ENCODE measurements around the gene ILF2. TPM values are rescaled to one million over a fixed set of nuclear protein-coding genes. Genes with fewer than 3 reads are reported as not detected.

ILF2 gene
- polyA plus RNA-seq, 4 donors = 58.1 to 145 (median 109) TPM

- 33 to 66% (median 61%) methylated on average over 29 of the region's 29 CpGs for WGBS, 3 donors
- Histone ChIP-seq H3K4me1 (ENCODE audit: control insufficient read depth in 3 of 3, insufficient read depth in 2 of 3, low read depth in 1 of 3, low read length in 2 of 3) (peaks cover 0 to 4% (median 0%) of the 10 kb centered on the region in 3 donors), H3K36me3 (ENCODE audit: control insufficient read depth in 3 of 3, insufficient read depth in 2 of 3, low read depth in 1 of 3, low read length in 3 of 3) (no peaks in the 10 kb centered on the region), H3K9me3 (ENCODE audit: control insufficient read depth in 2 of 2, insufficient read depth in 1 of 2, low read depth in 1 of 2, low read length in 1 of 2) (no peaks in the 10 kb centered on the region), H3K4me3 (ENCODE audit: low read depth in 1 of 3, low read length in 3 of 3) (no peak overlapping the region), H3K27me3 (ENCODE audit: control insufficient read depth in 3 of 3, insufficient read depth in 3 of 3, low read length in 3 of 3) (no peaks in the 10 kb centered on the region), H3K27ac (ENCODE audit: low read depth in 1 of 3, low read length in 2 of 3) (peak overlapping the region in 2 of 3 donors; percentile 65 to 85)
- FAIRE-seq (no peak), DNase-seq (peak in 1 of 2 donors; percentile 37)
These were observed 27.5 kb upstream of the ILF2 start for GRCh38 chr1:153698020-153698922.

GRCh38 chr1:153697191-153698019 lies 26.6 kb upstream of the ILF2 start:
- DNase-seq (no peak), FAIRE-seq (no peak)
- Histone ChIP-seq H3K36me3 (ENCODE audit: control insufficient read depth in 3 of 3, insufficient read depth in 2 of 3, low read depth in 1 of 3, low read length in 3 of 3) (no peaks in the 10 kb centered on the region), H3K4me3 (ENCODE audit: low read depth in 1 of 3, low read length in 3 of 3) (no peak overlapping the region), H3K27me3 (ENCODE audit: control insufficient read depth in 3 of 3, insufficient read depth in 3 of 3, low read length in 3 of 3) (no peaks in the 10 kb centered on the region), H3K4me1 (ENCODE audit: control insufficient read depth in 3 of 3, insufficient read depth in 2 of 3, low read depth in 1 of 3, low read length in 2 of 3) (peaks cover 0 to 4% (median 0%) of the 10 kb centered on the region in 3 donors), H3K9me3 (ENCODE audit: control insufficient read depth in 2 of 2, insufficient read depth in 1 of 2, low read depth in 1 of 2, low read length in 1 of 2) (no peaks in the 10 kb centered on the region), H3K27ac (ENCODE audit: low read depth in 1 of 3, low read length in 2 of 3) (peak overlapping the region in 2 of 3 donors; percentile 65 to 85)
- 72 to 89% (median 82%) methylated on average over 12 of the region's 12 CpGs for WGBS, 3 donors

- DNase-seq = no peak
- Histone ChIP-seq H3K4me3 (ENCODE audit: low read depth in 1 of 3, low read length in 3 of 3) (no peak overlapping the region), H3K36me3 (ENCODE audit: control insufficient read depth in 3 of 3, insufficient read depth in 2 of 3, low read depth in 1 of 3, low read length in 3 of 3) (no peaks in the 10 kb centered on the region), H3K27ac (ENCODE audit: low read depth in 1 of 3, low read length in 2 of 3) (no peak overlapping the region), H3K27me3 (ENCODE audit: control insufficient read depth in 3 of 3, insufficient read depth in 3 of 3, low read length in 3 of 3) (no peaks in the 10 kb centered on the region), H3K9me3 (ENCODE audit: control insufficient read depth in 2 of 2, insufficient read depth in 1 of 2, low read depth in 1 of 2, low read length in 1 of 2) (no peaks in the 10 kb centered on the region), H3K4me1 (ENCODE audit: control insufficient read depth in 3 of 3, insufficient read depth in 2 of 3, low read depth in 1 of 3, low read length in 2 of 3) (peaks cover 0 to 4% (median 0%) of the 10 kb centered on the region in 3 donors)
- 61 to 81% (median 68%) methylated on average over 8 of the region's 8 CpGs for WGBS, 3 donors
- FAIRE-seq = no peak
These were observed 25.9 kb upstream of the ILF2 start for GRCh38 chr1:153696741-153697140.

- Histone ChIP-seq H3K36me3 (ENCODE audit: control insufficient read depth in 3 of 3, insufficient read depth in 2 of 3, low read depth in 1 of 3, low read length in 3 of 3) (no peaks in the 10 kb centered on the region), H3K27me3 (ENCODE audit: control insufficient read depth in 3 of 3, insufficient read depth in 3 of 3, low read length in 3 of 3) (no peaks in the 10 kb centered on the region), H3K27ac (ENCODE audit: low read depth in 1 of 3, low read length in 2 of 3) (no peak overlapping the region), H3K4me1 (ENCODE audit: control insufficient read depth in 3 of 3, insufficient read depth in 2 of 3, low read depth in 1 of 3, low read length in 2 of 3) (peaks cover 0 to 4% (median 0%) of the 10 kb centered on the region in 3 donors), H3K4me3 (ENCODE audit: low read depth in 1 of 3, low read length in 3 of 3) (no peak overlapping the region), H3K9me3 (ENCODE audit: control insufficient read depth in 2 of 2, insufficient read depth in 1 of 2, low read depth in 1 of 2, low read length in 1 of 2) (no peaks in the 10 kb centered on the region)
- WGBS, 3 donors = 40 to 75% (median 53%) methylated on average over 4 of the region's 4 CpGs
- DNase-seq = no peak
- FAIRE-seq = no peak
These were observed 22.7 kb upstream of the ILF2 start for GRCh38 chr1:153693466-153693865.

- H3K9me3 ChIP-seq (ENCODE audit: control insufficient read depth in 2 of 2, insufficient read depth in 1 of 2, low read depth in 1 of 2, low read length in 1 of 2) = no peaks in the 10 kb centered on the region
- no peak for DNase-seq
- H3K27ac ChIP-seq (ENCODE audit: low read depth in 1 of 3, low read length in 2 of 3) = no peak overlapping the region
- no peak for FAIRE-seq
- 84 to 89% (median 89%) methylated on average over 17 to 18 of the region's 18 CpGs for WGBS, 3 donors
- H3K36me3 ChIP-seq (ENCODE audit: control insufficient read depth in 3 of 3, insufficient read depth in 2 of 3, low read depth in 1 of 3, low read length in 3 of 3) = no peaks in the 10 kb centered on the region
- H3K4me1 ChIP-seq (ENCODE audit: control insufficient read depth in 3 of 3, insufficient read depth in 2 of 3, low read depth in 1 of 3, low read length in 2 of 3) = peaks cover 0 to 5% (median 0%) of the 10 kb centered on the region in 3 donors
- no peak overlapping the region for H3K4me3 ChIP-seq (ENCODE audit: low read depth in 1 of 3, low read length in 3 of 3)
- no peaks in the 10 kb centered on the region for H3K27me3 ChIP-seq (ENCODE audit: control insufficient read depth in 3 of 3, insufficient read depth in 3 of 3, low read length in 3 of 3)
These were observed 18.0 kb upstream of the ILF2 start for GRCh38 chr1:153688736-153689328.

DNA sequence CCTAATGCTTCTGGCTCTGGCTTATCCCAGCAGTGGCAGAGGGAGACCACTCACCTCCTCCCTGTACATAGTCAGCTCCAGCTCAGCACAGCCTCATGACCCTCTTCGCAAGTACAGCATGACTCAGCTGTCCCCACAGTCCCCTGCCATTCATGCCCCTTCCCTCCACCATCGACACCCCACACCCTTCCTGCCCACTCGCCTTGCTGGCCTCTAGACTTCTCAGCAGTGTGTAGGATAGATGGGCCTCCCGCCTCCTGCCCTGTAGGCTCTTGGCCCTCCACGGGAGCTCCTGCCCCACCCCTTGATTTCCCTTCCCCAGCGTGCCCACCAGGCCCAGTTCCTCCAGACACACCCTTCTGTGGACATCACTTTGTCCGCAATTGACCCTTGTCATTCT lies 17.5 kb upstream of the ILF2 start:
- no peak for FAIRE-seq
- H3K4me1 ChIP-seq (ENCODE audit: control insufficient read depth in 3 of 3, insufficient read depth in 2 of 3, low read depth in 1 of 3, low read length in 2 of 3) = peaks cover 0 to 5% (median 0%) of the 10 kb centered on the region in 3 donors
- H3K27me3 ChIP-seq (ENCODE audit: control insufficient read depth in 3 of 3, insufficient read depth in 3 of 3, low read length in 3 of 3) = no peaks in the 10 kb centered on the region
- H3K27ac ChIP-seq (ENCODE audit: low read depth in 1 of 3, low read length in 2 of 3) = no peak overlapping the region
- WGBS, 3 donors = 80 to 86% (median 86%) methylated on average over 7 of the region's 7 CpGs
- no peak for DNase-seq
- no peak overlapping the region for H3K4me3 ChIP-seq (ENCODE audit: low read depth in 1 of 3, low read length in 3 of 3)
- H3K36me3 ChIP-seq (ENCODE audit: control insufficient read depth in 3 of 3, insufficient read depth in 2 of 3, low read depth in 1 of 3, low read length in 3 of 3) = no peaks in the 10 kb centered on the region
- no peaks in the 10 kb centered on the region for H3K9me3 ChIP-seq (ENCODE audit: control insufficient read depth in 2 of 2, insufficient read depth in 1 of 2, low read depth in 1 of 2, low read length in 1 of 2)

GRCh38 chr1:153687346-153688125 lies 16.7 kb upstream of the ILF2 start:
- Histone ChIP-seq H3K4me3 (ENCODE audit: low read depth in 1 of 3, low read length in 3 of 3) (no peak overlapping the region), H3K27me3 (ENCODE audit: control insufficient read depth in 3 of 3, insufficient read depth in 3 of 3, low read length in 3 of 3) (no peaks in the 10 kb centered on the region), H3K4me1 (ENCODE audit: control insufficient read depth in 3 of 3, insufficient read depth in 2 of 3, low read depth in 1 of 3, low read length in 2 of 3) (peaks cover 0 to 5% (median 0%) of the 10 kb centered on the region in 3 donors), H3K9me3 (ENCODE audit: control insufficient read depth in 2 of 2, insufficient read depth in 1 of 2, low read depth in 1 of 2, low read length in 1 of 2) (no peaks in the 10 kb centered on the region), H3K27ac (ENCODE audit: low read depth in 1 of 3, low read length in 2 of 3) (no peak overlapping the region), H3K36me3 (ENCODE audit: control insufficient read depth in 3 of 3, insufficient read depth in 2 of 3, low read depth in 1 of 3, low read length in 3 of 3) (no peaks in the 10 kb centered on the region)
- DNase-seq (no peak), FAIRE-seq (no peak)
- 77 to 82% (median 78%) methylated on average over 16 of the region's 16 CpGs for WGBS, 3 donors
